ENCODE results near the gene GOLGA6A.

- TF ChIP-seq CBX8 (IDR thresholded peaks at IDR 0.05; ENCODE audit: borderline replicate concordance, low read depth, low read length) (no peak), CTCF (IDR thresholded peaks at IDR 0.05; ENCODE audit: control extremely low read depth in 1 of 3, insufficient read depth in 1 of 3, low read depth in 1 of 3, low read length in 3 of 3) (no peak), PHF8 (conservative IDR thresholded peaks at IDR 0.05; ENCODE audit: low read depth, low read length) (no peak), EZH2 (IDR thresholded peaks at IDR 0.05; ENCODE audit: low read depth, low read length, severe bottlenecking) (no peak), GABPA (IDR thresholded peaks at IDR 0.05; ENCODE audit: borderline replicate concordance, insufficient read depth, low read length) (no peak)
Measured at GRCh38 chr15:74045184-74045583, 37.2 kb downstream of the GOLGA6A start.

All from H1 (cell line).